ENCODE measurements around the gene HAGH. TPM values are rescaled to one million over a fixed set of nuclear protein-coding genes. Genes with fewer than 3 reads are reported as not detected.

HAGH gene
- total RNA-seq, 1 donor from 2014 or later, result 69.1 TPM

GRCh38 chr16:1767116-1767994 lies 59.3 kb downstream of the HAGH start:
- no peak for ATAC-seq
- no peak for DNase-seq
- no peaks in the 10 kb centered on the region for H3K27me3 ChIP-seq (ENCODE audit: low read depth)
- H3K27ac ChIP-seq, result no peak overlapping the region
- intact Hi-C loops (cut with DNase I), result no loop called here
- TF ChIP-seq CTCF (IDR thresholded peaks at IDR 0.05), result no peak
- H3K36me3 ChIP-seq, result peaks cover 74% of the 10 kb centered on the region
- peaks cover 19% of the 10 kb centered on the region for H3K4me1 ChIP-seq
- no peak overlapping the region for H3K4me3 ChIP-seq
- H3K9me3 ChIP-seq, result no peaks in the 10 kb centered on the region

GRCh38 chr16:1766701-1767100 lies 59.9 kb downstream of the HAGH start:
- peaks cover 81% of the 10 kb centered on the region for H3K36me3 ChIP-seq
- peaks cover 12% of the 10 kb centered on the region for H3K4me1 ChIP-seq
- no peaks in the 10 kb centered on the region for H3K27me3 ChIP-seq (ENCODE audit: low read depth)
- H3K4me3 ChIP-seq, result no peak overlapping the region
- intact Hi-C loops (cut with DNase I), result no loop called here
- H3K27ac ChIP-seq, result no peak overlapping the region
- ATAC-seq, result no peak
- DNase-seq, result no peak
- TF ChIP-seq CTCF (IDR thresholded peaks at IDR 0.05), result no peak
- H3K9me3 ChIP-seq, result no peaks in the 10 kb centered on the region

- ATAC-seq (no peak), DNase-seq (no peak)
- Histone ChIP-seq H3K36me3 (peaks cover 82% of the 10 kb centered on the region), H3K9me3 (no peaks in the 10 kb centered on the region), H3K27me3 (ENCODE audit: low read depth) (no peaks in the 10 kb centered on the region), H3K4me3 (no peak overlapping the region), H3K4me1 (peaks cover 12% of the 10 kb centered on the region), H3K27ac (no peak overlapping the region)
- TF ChIP-seq CTCF (IDR thresholded peaks at IDR 0.05), result no peak
- intact Hi-C loops (cut with DNase I), result no loop called here
Measured at GRCh38 chr16:1766231-1766630, 60.4 kb downstream of the HAGH start.

- DNase-seq (no peak), ATAC-seq (no peak)
- Histone ChIP-seq H3K9me3 (no peaks in the 10 kb centered on the region), H3K27me3 (ENCODE audit: low read depth) (no peaks in the 10 kb centered on the region), H3K4me3 (no peak overlapping the region), H3K4me1 (peaks cover 12% of the 10 kb centered on the region), H3K36me3 (peaks cover 86% of the 10 kb centered on the region), H3K27ac (no peak overlapping the region)
- no peak for TF ChIP-seq CTCF (IDR thresholded peaks at IDR 0.05)
- intact Hi-C loops (cut with DNase I), result no loop called here
Measured at GRCh38 chr16:1765826-1766225, 60.8 kb downstream of the HAGH start.

GRCh38 chr16:1764971-1765370 lies 61.7 kb downstream of the HAGH start:
- Histone ChIP-seq H3K4me1 (peaks cover 3% of the 10 kb centered on the region), H3K9me3 (no peaks in the 10 kb centered on the region), H3K27me3 (ENCODE audit: low read depth) (no peaks in the 10 kb centered on the region), H3K27ac (no peak overlapping the region), H3K4me3 (no peak overlapping the region), H3K36me3 (peaks cover 92% of the 10 kb centered on the region)
- intact Hi-C loops (cut with DNase I), result no loop called here
- DNase-seq, result no peak
- no peak for TF ChIP-seq CTCF (IDR thresholded peaks at IDR 0.05)
- no peak for ATAC-seq
